H9 (cell line): ENCODE data around the gene CDH4. TPM values are rescaled to one million over a fixed set of nuclear protein-coding genes. Genes with fewer than 3 reads are reported as not detected.

ENCODE experiments used
- DNase-seq: peaks from one replicate; pipeline ENCODE4 v3.0.0-alpha.2; 2017
- H2AFZ ChIP-seq: one replicate; pipeline ENCODE4 v1.6.1; 2013; ENCODE audit warnings: mild to moderate bottlenecking, low read length, control low read depth, moderate library complexity
- H2AK5ac ChIP-seq: 2 replicates; pipeline ENCODE4 v1.6.1; 2013; ENCODE audit warnings: low read length, control low read depth, mixed read lengths; ENCODE audit not compliant: insufficient read length
- H2BK120ac ChIP-seq: one replicate; pipeline ENCODE4 v1.6.1; 2013; ENCODE audit warnings: low read depth, mild to moderate bottlenecking, low read length, control low read depth, inconsistent platforms; ENCODE audit not compliant: poor library complexity, severe bottlenecking
- H2BK12ac ChIP-seq: 2 replicates; pipeline ENCODE4 v1.6.1; 2013; ENCODE audit warnings: low read length, control low read depth, mixed read lengths, low read depth; ENCODE audit not compliant: insufficient read length
- H2BK15ac ChIP-seq: 2 replicates; pipeline ENCODE4 v1.6.1; 2013; ENCODE audit warnings: low read depth, low read length, control low read depth
- H2BK20ac ChIP-seq: one replicate; pipeline ENCODE4 v1.6.1; 2013; ENCODE audit warnings: low read depth, mild to moderate bottlenecking, low read length, control low read depth, inconsistent platforms; ENCODE audit not compliant: poor library complexity, severe bottlenecking
- H2BK5ac ChIP-seq: 2 replicates; pipeline ENCODE4 v1.6.1; 2013; ENCODE audit warnings: low read length, control low read depth, mixed read lengths; ENCODE audit not compliant: insufficient read length
- H3K14ac ChIP-seq: 2 replicates; pipeline ENCODE4 v1.6.1; 2013; ENCODE audit warnings: low read length, control low read depth; ENCODE audit not compliant: insufficient read depth
- H3K18ac ChIP-seq: 2 replicates; pipeline ENCODE4 v1.6.1; 2013; ENCODE audit warnings: low read depth, mild to moderate bottlenecking, mixed read lengths, low read length, control low read depth; ENCODE audit not compliant: insufficient read length
- H3K23ac ChIP-seq: 2 replicates; pipeline ENCODE4 v1.6.1; 2013; ENCODE audit warnings: low read length, control low read depth, mixed read lengths, low read depth; ENCODE audit not compliant: insufficient read length
- H3K23me2 ChIP-seq: 2 replicates; pipeline ENCODE4 v1.6.1; 2013; ENCODE audit warnings: low read depth, mild to moderate bottlenecking, mixed read lengths, low read length, control low read depth; ENCODE audit not compliant: insufficient read length, poor library complexity, severe bottlenecking
- H3K27ac ChIP-seq: 2 replicates; pipeline ENCODE4 v1.5.1; 2013; ENCODE audit warnings: low read length, control low read depth, mixed read lengths, low read depth; ENCODE audit not compliant: insufficient read length
- H3K27me3 ChIP-seq: 2 replicates; pipeline ENCODE4 v1.6.1; 2013; ENCODE audit warnings: low read length, control low read depth, inconsistent platforms; ENCODE audit not compliant: insufficient read depth
- H3K4ac ChIP-seq: 2 replicates; pipeline ENCODE4 v1.6.1; 2013; ENCODE audit warnings: low read depth, mild to moderate bottlenecking, control low read depth, inconsistent platforms, low read length, moderate library complexity
- H3K4me1 ChIP-seq: 2 replicates; pipeline ENCODE4 v1.6.1; 2013; ENCODE audit warnings: low read length, control low read depth, inconsistent platforms; ENCODE audit not compliant: insufficient read depth
- H3K4me2 ChIP-seq: 2 replicates; pipeline ENCODE4 v1.6.1; 2013; ENCODE audit warnings: low read length, control low read depth, mixed read lengths; ENCODE audit not compliant: insufficient read length, insufficient read depth
- H3K56ac ChIP-seq: 2 replicates; pipeline ENCODE4 v1.6.1; 2013; ENCODE audit warnings: low read depth, mild to moderate bottlenecking, mixed read lengths, low read length, control low read depth; ENCODE audit not compliant: insufficient read length
- H3K79me1 ChIP-seq: 2 replicates; pipeline ENCODE4 v1.6.1; 2013; ENCODE audit warnings: low read depth, mild to moderate bottlenecking, moderate library complexity, low read length, control low read depth, inconsistent platforms; ENCODE audit not compliant: insufficient read depth, poor library complexity, severe bottlenecking
- H3K79me2 ChIP-seq: 2 replicates; pipeline ENCODE4 v1.6.1; 2013; ENCODE audit warnings: low read length, control low read depth, inconsistent platforms; ENCODE audit not compliant: insufficient read depth
- H3K9ac ChIP-seq: 2 replicates; pipeline ENCODE4 v1.6.1; 2013; ENCODE audit warnings: low read length, control low read depth, mixed read lengths; ENCODE audit not compliant: insufficient read length; ENCODE audit errors: extremely low read depth
- H3K9me3 ChIP-seq: one replicate; pipeline ENCODE4 v1.6.1; 2013; ENCODE audit warnings: low read depth, low read length, inconsistent platforms; ENCODE audit not compliant: control insufficient read depth
- H3T11ph ChIP-seq: one replicate; pipeline ENCODE4 v1.6.1; 2013; ENCODE audit warnings: mild to moderate bottlenecking, low read length, control low read depth, inconsistent platforms
- H4K20me1 ChIP-seq: one replicate; pipeline ENCODE4 v1.6.1; 2013; ENCODE audit not compliant: control insufficient read depth, insufficient read length, insufficient read depth
- H4K5ac ChIP-seq: 2 replicates; pipeline ENCODE4 v1.6.1; 2013; ENCODE audit warnings: low read depth, mild to moderate bottlenecking, mixed read lengths, low read length, control low read depth; ENCODE audit not compliant: insufficient read length
- H4K8ac ChIP-seq: replicated peaks from 2 replicates; pipeline ENCODE4 v1.6.1; 2013; ENCODE audit warnings: low read length, control low read depth, mixed read lengths, low read depth; ENCODE audit not compliant: insufficient read length
- H4K91ac ChIP-seq: 2 replicates; pipeline ENCODE4 v1.6.1; 2013; ENCODE audit warnings: low read depth, mild to moderate bottlenecking, moderate library complexity, mixed read lengths, low read length, control low read depth; ENCODE audit not compliant: insufficient read length
- H3K27ac Mint-ChIP-seq, 3 experiments: 2 replicates in 2 of 3; 3 replicates in 1 of 3; pipeline ENCODE4 v1.8.0; 2020 to 2021; ENCODE audit warnings: mixed read lengths in 3 of 3, mild to moderate bottlenecking in 1 of 3, moderate library complexity in 1 of 3
- H3K27me3 Mint-ChIP-seq: 2 replicates; pipeline ENCODE4 v1.8.0; 2021; ENCODE audit warnings: low read depth, mild to moderate bottlenecking, moderate library complexity, mixed read lengths
- H3K36me3 Mint-ChIP-seq, 3 experiments: 2 replicates in 2 of 3; 3 replicates in 1 of 3; pipeline ENCODE4 v1.8.0; 2020 to 2021; ENCODE audit warnings: low read depth in 3 of 3, mixed read lengths in 3 of 3; ENCODE audit not compliant: insufficient read depth in 1 of 3
- H3K4me1 Mint-ChIP-seq, 2 experiments: 2 replicates each; pipeline ENCODE4 v1.8.0; 2020; ENCODE audit warnings: mixed read lengths in 2 of 2
- H3K4me3 Mint-ChIP-seq, 2 experiments: 2 replicates in 1 of 2; 3 replicates in 1 of 2; pipeline ENCODE4 v1.8.0; 2020 to 2021; ENCODE audit warnings: mild to moderate bottlenecking in 2 of 2, mixed read lengths in 2 of 2, moderate library complexity in 1 of 2
- H3K9me3 Mint-ChIP-seq, 2 experiments: 2 replicates in 1 of 2; 3 replicates in 1 of 2; pipeline ENCODE4 v1.8.0; 2020; ENCODE audit warnings: mild to moderate bottlenecking in 2 of 2, mixed read lengths in 2 of 2, moderate library complexity in 1 of 2
- WGBS: extraction: QIAGEN DNeasy Blood & Tissue Kit; methylation state at CpG from one replicate; pipeline ENCODE4 v1.1.7; 2013; ENCODE audit warnings: missing lambda C conversion rate, low lambda C conversion rate, mixed read lengths; ENCODE audit not compliant: insufficient read length; ENCODE audit errors: extremely low coverage; 5-methylcytosine and 5-hydroxymethylcytosine counted together
- total RNA-seq: library from RNA; stranded (reverse); gene quantifications from 2 replicates; pipeline ENCODE4 v1.2.1, GENCODE V29; 2021
- TF ChIP-seq, protein P1 (sequence below): fragments of 200-600 bp; sonication (generic); conservative IDR thresholded peaks from 3 replicates; pipeline ENCODE4 v1.8.0; 2021; ENCODE audit warnings: antibody characterized with exemption, mild to moderate bottlenecking

The CDH4 gene
- total RNA-seq, 1 experiment from 2014 or later, result 3.0 TPM

DNA sequence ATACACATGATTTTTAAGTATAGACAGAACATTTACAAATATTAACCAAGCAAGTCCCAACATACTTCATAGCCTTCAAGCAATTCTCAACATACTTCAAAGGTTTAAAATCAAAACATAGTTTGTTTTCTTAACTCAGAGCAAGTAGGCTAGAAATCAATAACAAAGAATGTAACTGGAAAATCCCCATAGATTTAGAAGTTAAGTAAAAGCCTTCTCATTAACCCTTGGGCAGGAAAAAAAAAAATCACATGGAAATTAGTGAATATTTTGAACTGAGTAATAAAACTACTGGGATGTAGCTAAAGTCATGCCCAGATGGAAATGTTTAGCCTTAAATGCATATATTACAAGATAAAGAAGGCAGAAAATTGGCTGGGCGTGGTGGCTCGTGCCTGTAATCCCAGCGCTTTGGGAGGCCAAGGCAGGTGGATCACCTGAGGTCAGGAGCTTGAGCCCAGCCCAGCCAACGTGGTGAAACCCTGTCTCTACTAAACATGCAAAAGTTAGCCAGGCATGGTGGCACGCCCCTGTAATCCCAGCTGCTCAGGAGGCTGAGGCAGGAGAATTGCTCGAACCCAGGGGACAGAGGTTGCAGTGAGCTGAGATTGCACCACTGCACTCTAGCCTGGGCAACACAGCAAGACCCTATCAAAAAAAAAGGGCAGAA is 497.5 kb downstream of the CDH4 start:
- Histone ChIP-seq H2AFZ (no peak overlapping the region), H4K5ac (no peak overlapping the region), H3K23me2 (no peaks in the 10 kb centered on the region), H2BK20ac (no peak overlapping the region), H2BK15ac (no peak overlapping the region), H3K79me1 (no peaks in the 10 kb centered on the region), H3K79me2 (no peaks in the 10 kb centered on the region), H2BK12ac (no peak overlapping the region), H3K4me2 (no peak overlapping the region), H4K91ac (no peak overlapping the region), H4K20me1 (peaks cover 2% of the 10 kb centered on the region), H3T11ph (no peak overlapping the region), H3K18ac (no peak overlapping the region), H3K27ac (no peak overlapping the region), H3K23ac (no peak overlapping the region), H4K8ac (no peak overlapping the region), H3K14ac (no peak overlapping the region), H2BK5ac (no peak overlapping the region), H2AK5ac (no peak overlapping the region), H3K9me3 (no peaks in the 10 kb centered on the region), H2BK120ac (no peak overlapping the region), H3K4ac (no peak overlapping the region), H3K4me1 (no peaks in the 10 kb centered on the region; the same call in none of the 2 replicates), H3K27me3 (no peaks in the 10 kb centered on the region), H3K56ac (no peak overlapping the region), H3K9ac (no peak overlapping the region)
- DNase-seq, result no peak
- TF ChIP-seq, protein P1, sequence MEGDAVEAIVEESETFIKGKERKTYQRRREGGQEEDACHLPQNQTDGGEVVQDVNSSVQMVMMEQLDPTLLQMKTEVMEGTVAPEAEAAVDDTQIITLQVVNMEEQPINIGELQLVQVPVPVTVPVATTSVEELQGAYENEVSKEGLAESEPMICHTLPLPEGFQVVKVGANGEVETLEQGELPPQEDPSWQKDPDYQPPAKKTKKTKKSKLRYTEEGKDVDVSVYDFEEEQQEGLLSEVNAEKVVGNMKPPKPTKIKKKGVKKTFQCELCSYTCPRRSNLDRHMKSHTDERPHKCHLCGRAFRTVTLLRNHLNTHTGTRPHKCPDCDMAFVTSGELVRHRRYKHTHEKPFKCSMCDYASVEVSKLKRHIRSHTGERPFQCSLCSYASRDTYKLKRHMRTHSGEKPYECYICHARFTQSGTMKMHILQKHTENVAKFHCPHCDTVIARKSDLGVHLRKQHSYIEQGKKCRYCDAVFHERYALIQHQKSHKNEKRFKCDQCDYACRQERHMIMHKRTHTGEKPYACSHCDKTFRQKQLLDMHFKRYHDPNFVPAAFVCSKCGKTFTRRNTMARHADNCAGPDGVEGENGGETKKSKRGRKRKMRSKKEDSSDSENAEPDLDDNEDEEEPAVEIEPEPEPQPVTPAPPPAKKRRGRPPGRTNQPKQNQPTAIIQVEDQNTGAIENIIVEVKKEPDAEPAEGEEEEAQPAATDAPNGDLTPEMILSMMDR, result no peak
- no CpG with 5 or more reads among the region's 6 CpGs for WGBS
- Mint-ChIP-seq H3K4me1 (peaks cover 6 to 8% of the 10 kb centered on the region in 2 experiments), H3K27ac (no peak overlapping the region), H3K9me3 (peaks cover 13% of the 10 kb centered on the region in 2 experiments), H3K4me3 (no peak overlapping the region), H3K36me3 (0 out of 7 replicates have a peak, but pooled peaks cover 0 to 7% (median 0%) of the 10 kb centered on the region in 3 experiments), H3K27me3 (peaks cover 30% of the 10 kb centered on the region)
